ENCODE measurements around the gene SEPTIN1. TPM values are rescaled to one million over a fixed set of nuclear protein-coding genes. Genes with fewer than 3 reads are reported as not detected.
A peak's percentile ranks its signal among the peaks of the same experiment; 100 is the strongest.
"Not testable (repeated sequence)": the region's sequence is repeated elsewhere in the genome, so short reads cannot be mapped to it uniquely, and the experiment has no call there.

SEPTIN1 gene
- total RNA-seq, 1 experiment from 2014 or later, result 0.34 TPM

DNA sequence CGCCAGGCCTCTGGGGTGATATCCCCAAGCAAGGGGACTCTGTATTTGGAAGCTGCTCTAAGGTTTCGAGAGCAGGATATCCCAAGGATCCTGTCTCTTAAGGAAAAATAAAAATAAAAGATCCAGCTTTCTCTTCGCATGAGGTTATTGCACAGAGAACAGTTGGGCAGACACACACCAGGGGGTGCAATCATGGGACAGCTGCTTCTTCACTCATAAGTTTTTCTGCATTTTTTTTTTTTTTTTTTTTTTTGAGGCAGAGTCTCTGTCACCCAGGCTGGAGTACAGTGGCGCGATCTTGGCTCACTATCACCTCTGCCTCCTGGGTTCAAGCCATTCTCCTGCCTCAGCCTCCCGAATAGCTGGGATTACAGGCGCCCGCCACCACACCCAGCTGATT, 40.4 kb downstream of the SEPTIN1 start:
- H3K27me3 ChIP-seq (replicated peaks; ENCODE audit: control insufficient read depth, insufficient read depth, low read length); H3K27me3 Mint-ChIP-seq (ENCODE audit: insufficient read depth, unreplicated experiment); BruUV-seq (replicated peaks); H3K4me1 ChIP-seq; POLR2A ChIA-PET; H3K36me3 ChIP-seq (ENCODE audit: control insufficient read depth, insufficient read depth, low read length); intact Hi-C loops (cut with micrococcal nuclease; ENCODE audit: unreplicated experiment); H3K9me3 ChIP-seq; H3K9me3 Mint-ChIP-seq (ENCODE audit: unreplicated experiment); H3K4me3 Mint-ChIP-seq (ENCODE audit: unreplicated experiment); H3K36me3 Mint-ChIP-seq (ENCODE audit: insufficient read depth, unreplicated experiment); H3K27ac Mint-ChIP-seq (ENCODE audit: unreplicated experiment); DNase-seq; H3K4me1 Mint-ChIP-seq (ENCODE audit: low read depth, unreplicated experiment); H3K4me3 ChIP-seq (ENCODE audit: low read depth, low read length): not testable (repeated sequence)
- CTCF ChIA-PET, result interaction anchor here (0.6 to 1.4 kb wide), 6 partner anchors 13 to 249 kb away, joined by 3 to 7 read pairs (median 3); partner anchors contain the start of genes CD2BP2, DCTPP1 and TBC1D10B
- TF ChIP-seq, protein P1, sequence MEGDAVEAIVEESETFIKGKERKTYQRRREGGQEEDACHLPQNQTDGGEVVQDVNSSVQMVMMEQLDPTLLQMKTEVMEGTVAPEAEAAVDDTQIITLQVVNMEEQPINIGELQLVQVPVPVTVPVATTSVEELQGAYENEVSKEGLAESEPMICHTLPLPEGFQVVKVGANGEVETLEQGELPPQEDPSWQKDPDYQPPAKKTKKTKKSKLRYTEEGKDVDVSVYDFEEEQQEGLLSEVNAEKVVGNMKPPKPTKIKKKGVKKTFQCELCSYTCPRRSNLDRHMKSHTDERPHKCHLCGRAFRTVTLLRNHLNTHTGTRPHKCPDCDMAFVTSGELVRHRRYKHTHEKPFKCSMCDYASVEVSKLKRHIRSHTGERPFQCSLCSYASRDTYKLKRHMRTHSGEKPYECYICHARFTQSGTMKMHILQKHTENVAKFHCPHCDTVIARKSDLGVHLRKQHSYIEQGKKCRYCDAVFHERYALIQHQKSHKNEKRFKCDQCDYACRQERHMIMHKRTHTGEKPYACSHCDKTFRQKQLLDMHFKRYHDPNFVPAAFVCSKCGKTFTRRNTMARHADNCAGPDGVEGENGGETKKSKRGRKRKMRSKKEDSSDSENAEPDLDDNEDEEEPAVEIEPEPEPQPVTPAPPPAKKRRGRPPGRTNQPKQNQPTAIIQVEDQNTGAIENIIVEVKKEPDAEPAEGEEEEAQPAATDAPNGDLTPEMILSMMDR (IDR thresholded peaks at IDR 0.05; ENCODE audit: insufficient read depth in 1 of 2, low read depth in 1 of 2, low read length in 1 of 2, severe bottlenecking in 1 of 2, unreplicated experiment in 1 of 2), result peak in 1 of 2 experiments; percentile 13

DNA sequence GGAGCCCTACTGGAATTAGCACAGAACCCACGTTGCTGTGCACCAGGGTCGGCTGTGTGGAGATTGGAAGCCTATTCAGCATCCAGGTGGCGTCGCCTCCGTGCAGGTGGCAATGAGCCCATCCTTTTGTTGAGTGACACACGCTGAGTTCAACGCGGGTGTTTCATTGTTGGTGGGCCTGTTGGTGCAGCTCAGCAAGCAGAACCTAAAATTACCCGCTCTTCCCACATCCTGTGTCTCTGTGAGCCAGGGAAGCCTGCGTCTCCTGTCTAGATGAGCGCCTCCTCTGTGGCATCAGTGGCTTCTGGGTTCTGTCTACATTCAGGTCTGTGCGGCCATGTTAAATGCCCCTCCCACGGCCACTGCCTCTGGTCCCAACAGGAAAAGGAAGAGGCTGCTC, 41.7 kb downstream of the SEPTIN1 start:
- Histone ChIP-seq H3K9me3 (no peaks in the 10 kb centered on the region), H3K4me1 (no peaks in the 10 kb centered on the region), H3K27me3 (replicated peaks; ENCODE audit: control insufficient read depth, insufficient read depth, low read length) (no peaks in the 10 kb centered on the region), H3K36me3 (ENCODE audit: control insufficient read depth, insufficient read depth, low read length) (no peaks in the 10 kb centered on the region), H3K4me3 (ENCODE audit: low read depth, low read length) (no peak overlapping the region)
- CTCF ChIA-PET, result interaction anchor here (1.3 kb wide), 1 partner anchor 30 kb away, joined by 3 read pairs; the partner anchor contains the start of gene TBC1D10B
- peaks cover 8% of the 10 kb centered on the region for H3K4me1 Mint-ChIP-seq (ENCODE audit: low read depth, unreplicated experiment)
- DNase-seq, result no peak
- H3K27me3 Mint-ChIP-seq (ENCODE audit: insufficient read depth, unreplicated experiment), result no peaks in the 10 kb centered on the region
- no peaks in the 10 kb centered on the region for H3K9me3 Mint-ChIP-seq (ENCODE audit: unreplicated experiment)
- intact Hi-C loops (cut with micrococcal nuclease; ENCODE audit: unreplicated experiment), result no loop called here
- no peak overlapping the region for H3K27ac Mint-ChIP-seq (ENCODE audit: unreplicated experiment)
- TF ChIP-seq, protein P1 (IDR thresholded peaks at IDR 0.05; ENCODE audit: insufficient read depth in 1 of 2, low read depth in 1 of 2, low read length in 1 of 2, severe bottlenecking in 1 of 2, unreplicated experiment in 1 of 2), result no peak
- H3K36me3 Mint-ChIP-seq (ENCODE audit: insufficient read depth, unreplicated experiment), result peaks cover 5% of the 10 kb centered on the region
- BruUV-seq (replicated peaks), result no TSS peak
- H3K4me3 Mint-ChIP-seq (ENCODE audit: unreplicated experiment), result no peak overlapping the region
- POLR2A ChIA-PET, result no interaction called here

DNA sequence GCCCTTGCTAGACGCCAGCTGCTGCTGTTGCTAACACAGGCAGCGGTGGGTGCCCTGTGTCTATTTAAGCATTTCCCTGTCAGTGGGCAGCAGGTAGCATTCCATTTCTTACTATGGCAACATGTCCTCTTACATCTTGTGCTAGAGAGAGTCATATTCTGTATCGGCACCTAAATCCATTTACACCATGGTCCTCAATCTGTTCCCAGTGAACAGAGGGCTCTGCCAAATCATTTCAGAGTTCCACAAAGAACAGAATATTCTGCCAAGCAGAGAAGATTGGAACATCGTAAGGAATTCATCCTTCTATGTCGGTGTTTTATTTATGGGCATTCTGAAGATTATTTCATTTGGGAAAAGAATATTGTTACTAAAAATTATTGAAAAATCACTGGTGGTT, 43.6 kb downstream of the SEPTIN1 start:
- H3K9me3 Mint-ChIP-seq (ENCODE audit: unreplicated experiment); H3K9me3 ChIP-seq; H3K27ac Mint-ChIP-seq (ENCODE audit: unreplicated experiment); H3K4me1 Mint-ChIP-seq (ENCODE audit: low read depth, unreplicated experiment); H3K27me3 ChIP-seq (replicated peaks; ENCODE audit: control insufficient read depth, insufficient read depth, low read length); POLR2A ChIA-PET; BruUV-seq (replicated peaks); H3K4me3 Mint-ChIP-seq (ENCODE audit: unreplicated experiment); DNase-seq; CTCF ChIA-PET; H3K4me1 ChIP-seq; H3K36me3 ChIP-seq (ENCODE audit: control insufficient read depth, insufficient read depth, low read length); H3K4me3 ChIP-seq (ENCODE audit: low read depth, low read length); H3K27me3 Mint-ChIP-seq (ENCODE audit: insufficient read depth, unreplicated experiment); intact Hi-C loops (cut with micrococcal nuclease; ENCODE audit: unreplicated experiment): not testable (repeated sequence)
- H3K36me3 Mint-ChIP-seq (ENCODE audit: insufficient read depth, unreplicated experiment), result peaks cover 16% of the 10 kb centered on the region

DNA sequence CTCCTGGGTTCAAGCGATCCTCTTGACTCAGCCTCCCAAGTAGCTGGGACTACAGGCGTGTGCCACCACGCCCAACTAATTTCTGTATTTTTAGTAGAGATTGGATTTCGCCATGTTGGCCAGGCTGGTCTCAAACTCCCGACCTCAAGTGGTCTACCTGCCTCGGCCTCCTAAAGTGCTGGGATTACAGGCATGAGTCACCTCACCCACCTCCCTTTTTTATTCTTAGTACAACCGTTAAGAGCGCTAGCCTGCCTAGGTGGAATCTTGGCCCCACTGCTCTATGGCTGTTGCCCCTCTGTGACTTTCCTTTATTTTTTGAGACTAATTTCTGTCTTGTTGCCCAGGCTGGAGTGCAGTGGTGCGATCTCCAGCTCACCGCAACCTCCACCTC, 44.4 kb downstream of the SEPTIN1 start:
- H3K27me3 ChIP-seq (replicated peaks; ENCODE audit: control insufficient read depth, insufficient read depth, low read length); H3K4me3 ChIP-seq (ENCODE audit: low read depth, low read length); H3K27ac Mint-ChIP-seq (ENCODE audit: unreplicated experiment); intact Hi-C loops (cut with micrococcal nuclease; ENCODE audit: unreplicated experiment); H3K36me3 ChIP-seq (ENCODE audit: control insufficient read depth, insufficient read depth, low read length); POLR2A ChIA-PET; CTCF ChIA-PET; H3K4me3 Mint-ChIP-seq (ENCODE audit: unreplicated experiment); H3K9me3 Mint-ChIP-seq (ENCODE audit: unreplicated experiment); H3K27me3 Mint-ChIP-seq (ENCODE audit: insufficient read depth, unreplicated experiment); H3K9me3 ChIP-seq; BruUV-seq (replicated peaks); H3K4me1 Mint-ChIP-seq (ENCODE audit: low read depth, unreplicated experiment); DNase-seq; H3K4me1 ChIP-seq: not testable (repeated sequence)
- peaks cover 16% of the 10 kb centered on the region for H3K36me3 Mint-ChIP-seq (ENCODE audit: insufficient read depth, unreplicated experiment)

Measured in Caco-2 (cell line).